GF-D8 (cell line): Measurements from ENCODE around the gene GRIK2.

Source experiments
- DNase-seq: peaks from one replicate; lab custom pipeline; 2025; lab: John Stamatoyannopoulos, UW

The GRIK2 gene

DNA sequence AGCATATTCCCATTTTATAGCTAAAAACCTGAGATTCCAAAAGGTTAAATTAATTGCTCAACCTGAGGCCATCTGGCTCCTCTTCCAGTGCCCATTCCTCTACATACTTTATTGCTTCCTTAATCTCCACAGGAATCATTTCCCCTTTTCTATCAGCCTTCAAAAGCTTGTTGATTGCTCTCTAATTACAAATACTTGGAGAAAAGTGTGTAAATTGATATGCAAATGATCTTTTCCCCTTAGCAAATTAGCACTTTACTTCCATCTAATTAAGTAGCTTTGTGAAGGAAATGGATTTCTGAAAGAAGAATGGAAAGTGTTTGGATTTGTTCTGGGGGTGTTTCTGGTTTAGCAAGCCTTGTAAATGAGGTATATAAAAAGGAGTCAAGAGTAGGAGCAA is 323.3 kb downstream of the GRIK2 start:
- no peak for DNase-seq

DNA sequence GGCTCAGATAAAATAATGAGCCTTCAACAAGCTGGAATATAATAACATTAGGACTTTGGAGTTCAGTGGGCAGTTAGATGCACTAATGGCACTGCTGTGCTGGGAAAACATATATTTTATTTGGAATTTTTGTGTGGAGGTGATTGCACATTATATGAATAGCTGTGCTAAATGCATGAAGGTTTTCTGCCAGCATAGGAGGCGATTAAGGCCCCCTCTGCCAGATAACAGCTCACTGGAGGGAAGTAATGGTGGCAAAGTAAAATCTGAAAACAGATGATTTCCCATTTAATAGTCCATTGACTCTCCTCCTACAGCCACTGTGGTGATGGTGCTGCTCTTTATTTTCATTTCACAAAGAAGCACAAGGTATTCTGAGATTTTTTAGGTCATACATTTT is 326.0 kb downstream of the GRIK2 start:
- DNase-seq: no peak

DNA sequence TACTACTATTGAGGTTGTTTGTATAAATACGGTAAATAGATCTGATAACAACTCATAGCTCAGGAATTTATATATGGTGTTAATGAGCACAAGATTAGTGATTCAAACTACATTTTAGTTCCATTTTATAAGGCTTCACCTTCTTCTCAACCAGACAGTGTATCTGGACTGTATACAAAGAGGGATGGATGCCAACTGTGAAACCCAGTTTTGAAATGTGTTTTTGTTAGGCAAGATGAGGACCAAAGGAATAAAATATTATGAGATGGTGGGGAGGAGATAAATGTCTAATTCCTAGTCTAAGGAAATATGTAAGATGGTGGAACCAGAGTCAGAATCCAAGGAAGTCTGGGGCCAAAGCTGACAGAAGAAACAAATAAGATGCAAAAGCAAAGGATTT is 329.0 kb downstream of the GRIK2 start:
- DNase-seq: no peak

DNA sequence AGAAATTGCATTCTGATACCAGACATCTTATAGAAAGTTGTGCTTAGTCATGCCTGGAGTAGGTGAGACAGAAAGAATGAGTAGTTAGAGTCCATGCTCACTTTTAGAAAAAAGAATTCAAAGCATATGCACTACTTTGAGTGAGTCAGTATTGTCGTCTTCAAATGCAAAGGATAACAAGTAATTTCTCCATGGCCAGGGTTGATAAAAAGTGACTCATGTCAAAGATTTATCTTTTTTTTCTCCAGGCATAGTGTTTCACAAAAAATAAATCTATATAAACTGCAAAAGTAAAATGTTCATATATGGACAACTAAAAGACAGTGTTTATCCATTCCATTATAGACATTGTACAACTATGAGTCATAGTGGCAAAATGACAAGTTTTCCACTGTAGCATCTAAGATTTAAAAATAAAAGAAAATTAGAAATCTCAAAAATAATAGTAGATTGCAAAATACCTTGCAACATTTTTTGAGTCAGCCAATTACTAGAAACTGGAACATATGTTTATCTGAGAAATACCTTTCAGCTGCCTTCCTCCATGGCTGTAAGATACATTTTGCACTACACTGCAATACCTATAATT is 329.6 kb downstream of the GRIK2 start:
- no peak for DNase-seq

DNA sequence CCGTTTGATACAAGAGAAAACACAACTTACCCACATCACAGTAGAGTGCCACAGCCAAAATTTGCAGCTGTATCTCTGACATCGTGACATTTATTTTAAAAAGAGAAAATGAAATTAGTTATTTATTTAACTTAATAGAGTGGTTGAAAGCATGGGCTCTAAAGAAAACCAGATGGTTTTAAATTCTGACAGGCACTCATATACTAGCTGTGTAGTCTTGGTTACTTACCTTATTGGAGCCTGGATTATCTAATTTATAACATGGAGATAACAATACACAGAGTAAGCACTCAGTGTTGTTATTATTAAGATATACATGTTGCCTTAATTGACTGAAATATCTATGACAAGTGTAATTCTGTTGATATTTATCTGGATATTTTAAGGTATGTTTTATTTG is 334.9 kb downstream of the GRIK2 start:
- no peak for DNase-seq

DNA sequence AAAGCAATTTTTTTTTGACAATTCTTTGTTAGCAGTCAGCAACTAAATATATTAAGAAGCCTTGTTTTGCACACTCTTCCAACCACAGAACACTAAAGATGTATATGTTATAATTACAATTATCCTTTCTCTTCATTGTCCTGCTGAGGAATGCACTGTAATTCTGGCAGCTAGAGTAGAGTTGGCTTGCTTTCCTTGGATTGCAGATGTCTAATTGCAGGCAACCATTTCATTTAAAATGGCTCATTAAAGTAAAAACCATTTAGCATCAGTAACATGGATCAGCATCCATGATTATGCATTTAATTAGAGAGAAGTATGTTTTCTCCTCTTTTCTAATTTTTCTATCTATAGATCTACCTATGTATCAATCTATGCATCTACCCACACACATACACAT is 335.4 kb downstream of the GRIK2 start:
- no peak for DNase-seq

DNA sequence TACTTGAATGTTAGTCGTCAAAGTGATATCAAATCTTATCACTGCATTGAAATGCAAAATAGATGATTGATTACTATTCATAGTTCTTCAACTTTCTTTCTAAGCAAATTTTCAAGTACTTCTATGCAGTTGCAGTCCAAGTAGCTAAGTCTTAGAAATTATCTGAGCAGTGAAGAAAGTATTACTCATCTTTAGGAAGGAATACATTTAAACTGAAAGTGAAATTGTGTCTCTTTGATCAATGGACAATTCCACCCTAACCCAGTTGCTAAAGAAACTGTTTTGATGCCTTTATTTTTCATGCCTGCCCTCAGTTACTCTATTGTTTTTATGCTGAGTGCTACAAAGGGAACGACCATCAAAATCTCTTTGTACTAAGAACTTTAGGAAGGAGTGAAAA is 337.4 kb downstream of the GRIK2 start:
- no peak for DNase-seq

DNA sequence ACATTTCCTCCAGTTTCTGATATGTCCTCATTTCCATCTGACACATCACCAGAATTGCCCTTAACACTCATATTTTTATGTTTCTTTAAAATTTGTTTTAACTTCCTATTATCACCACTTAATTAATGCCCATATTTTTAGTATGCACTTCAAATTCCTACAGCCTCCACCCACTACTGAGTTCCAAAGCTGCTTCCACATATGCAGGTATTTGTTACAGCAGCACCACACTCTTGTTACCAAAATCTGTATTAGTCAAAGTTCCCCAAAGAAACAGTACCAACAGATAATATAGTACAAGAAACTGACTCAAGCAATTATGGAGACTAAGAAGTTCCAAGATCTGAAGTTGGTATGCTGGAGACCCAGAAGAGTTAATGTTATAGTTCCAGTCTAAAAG is 340.4 kb downstream of the GRIK2 start:
- DNase-seq: no peak

DNA sequence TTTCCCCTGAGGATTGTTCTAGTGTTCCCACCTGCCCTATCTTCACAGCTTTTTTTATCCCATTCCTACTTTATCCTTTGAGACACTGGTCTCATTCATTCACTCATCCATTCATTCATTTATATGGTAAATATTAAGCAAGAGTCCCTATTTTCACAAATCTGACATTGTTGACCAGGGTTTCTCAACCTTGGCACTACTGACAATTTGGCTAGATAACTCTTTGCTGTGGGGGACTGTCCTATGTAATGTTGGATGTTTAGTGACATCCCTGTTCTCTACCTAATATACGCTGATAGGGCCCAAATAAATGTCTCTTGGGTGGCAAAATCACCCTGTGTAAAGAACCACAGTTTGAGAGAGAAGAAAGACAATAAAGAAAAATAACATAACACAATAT is 345.0 kb downstream of the GRIK2 start:
- no peak for DNase-seq

DNA sequence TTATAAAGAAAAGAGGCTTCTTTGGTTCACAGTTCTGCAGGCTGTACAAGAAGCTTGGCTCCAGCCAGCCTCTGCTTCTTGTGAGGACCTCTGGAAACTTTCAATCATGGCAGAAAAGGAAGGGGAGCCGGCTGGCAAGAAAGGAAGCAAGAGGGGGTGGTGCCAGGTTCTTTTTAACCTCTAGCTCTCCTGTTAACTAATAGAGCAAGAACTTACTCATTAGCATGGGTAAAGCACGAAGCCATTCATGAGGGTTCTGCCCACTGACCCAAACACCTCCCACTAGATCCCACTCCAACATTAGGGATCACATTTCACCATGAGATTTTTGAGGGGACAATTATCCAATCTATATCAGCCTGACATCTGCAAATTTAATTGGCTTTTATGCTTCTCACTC is 347.1 kb downstream of the GRIK2 start:
- no peak for DNase-seq

DNA sequence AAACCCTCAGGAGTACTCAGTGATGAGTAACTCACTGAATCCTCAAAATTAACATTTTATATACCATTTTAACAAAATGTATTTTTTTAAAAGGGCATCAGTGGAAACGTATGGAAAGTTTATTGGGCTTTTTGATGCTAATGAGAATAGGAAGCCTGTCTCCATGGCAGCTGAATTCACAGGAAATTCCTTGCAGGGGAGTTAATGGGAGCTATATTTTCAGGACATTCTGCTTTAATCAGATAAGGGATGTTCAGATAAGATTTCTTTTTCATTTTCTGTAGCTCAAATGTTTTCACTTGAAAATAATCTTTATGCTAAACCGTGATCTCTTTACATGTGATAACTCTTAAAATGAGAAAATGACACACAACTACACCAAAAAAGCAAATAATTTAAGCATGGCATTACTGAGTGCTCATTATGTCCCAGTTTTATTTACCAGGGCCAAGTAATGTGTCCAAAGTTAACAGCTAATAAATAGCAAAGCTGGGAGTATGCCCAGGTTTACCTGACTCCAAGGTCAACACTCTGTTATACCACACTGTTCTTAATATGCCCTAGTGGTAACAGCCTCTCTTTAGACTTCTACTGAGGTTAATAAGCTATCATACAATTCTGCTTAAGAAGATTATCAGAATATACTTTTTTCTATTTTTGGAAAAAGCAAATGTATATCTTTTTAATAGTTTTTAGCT is 348.1 kb downstream of the GRIK2 start:
- no peak for DNase-seq

DNA sequence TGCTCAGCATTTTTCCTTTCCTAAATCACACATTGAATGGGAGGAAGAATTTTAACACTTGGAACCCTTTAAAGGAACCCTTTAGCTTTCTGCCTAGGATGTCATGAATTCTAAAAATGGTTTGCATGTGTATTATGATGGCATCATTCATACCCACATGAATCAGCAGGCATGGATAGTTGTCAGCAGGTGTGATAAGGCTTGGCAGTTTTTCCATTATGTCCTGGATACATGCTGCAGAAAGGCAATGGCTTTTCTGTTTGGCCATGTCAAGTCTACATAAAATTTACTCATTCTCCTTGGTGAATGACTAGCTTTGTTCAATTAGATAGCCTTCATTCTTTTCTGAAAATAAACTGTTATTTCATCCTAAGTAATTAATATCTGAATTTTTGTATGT is 353.7 kb downstream of the GRIK2 start:
- no peak for DNase-seq

DNA sequence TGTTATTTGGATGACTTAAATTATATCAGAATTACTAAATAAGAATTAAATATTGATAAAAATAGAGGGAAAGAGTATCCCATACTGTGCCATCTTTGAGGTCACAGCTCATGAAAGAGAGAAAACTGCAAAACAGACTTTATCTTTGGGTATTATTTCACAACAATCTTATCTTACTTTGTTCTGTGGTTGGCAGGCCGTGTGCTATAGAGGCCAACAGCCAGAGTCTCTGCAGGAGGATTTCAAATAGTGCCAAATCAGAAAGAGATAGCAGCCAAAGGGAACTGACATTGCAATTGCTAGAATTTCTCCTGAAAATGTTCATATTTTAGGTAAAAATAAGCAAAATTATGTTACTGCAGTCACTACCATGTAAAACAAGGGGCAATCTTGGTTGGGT is 354.2 kb downstream of the GRIK2 start:
- DNase-seq: no peak

DNA sequence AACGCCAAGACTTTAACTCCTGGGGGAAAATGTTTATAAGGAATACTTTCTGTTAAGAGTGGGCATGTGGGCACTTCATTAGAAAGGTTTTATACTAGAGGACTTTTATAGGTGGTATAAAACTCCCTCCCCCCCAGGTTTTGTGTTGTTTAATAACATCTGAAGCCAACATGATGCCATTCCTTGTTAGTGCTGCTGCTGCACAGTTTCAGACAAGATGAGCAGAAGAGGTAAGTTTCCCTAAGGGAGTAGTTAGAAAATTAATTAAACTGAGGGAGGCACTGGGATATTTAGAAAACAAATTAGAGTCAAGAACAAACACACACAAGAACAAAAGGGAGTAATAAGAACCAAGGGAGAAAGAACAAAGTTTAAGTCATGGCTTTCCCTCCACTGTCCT is 362.4 kb downstream of the GRIK2 start:
- DNase-seq: no peak

DNA sequence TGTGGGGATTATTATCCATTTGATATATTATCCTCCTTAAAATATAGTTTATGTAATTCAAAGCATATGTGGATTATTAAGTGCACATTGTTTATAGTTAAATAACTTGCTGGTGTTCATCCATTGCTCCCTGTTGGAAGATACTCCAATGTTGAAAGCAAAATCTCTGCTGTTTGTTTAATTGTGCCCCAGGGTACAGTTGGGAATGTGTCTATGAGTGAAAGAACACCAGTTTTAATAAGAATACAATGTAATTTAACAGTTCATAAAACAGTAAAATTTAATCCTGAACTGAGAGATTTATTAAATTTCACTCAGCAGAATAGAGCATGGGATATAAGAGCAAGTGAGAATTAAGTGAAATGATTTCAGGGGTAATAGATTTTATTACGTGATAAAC is 364.9 kb downstream of the GRIK2 start:
- DNase-seq: no peak

DNA sequence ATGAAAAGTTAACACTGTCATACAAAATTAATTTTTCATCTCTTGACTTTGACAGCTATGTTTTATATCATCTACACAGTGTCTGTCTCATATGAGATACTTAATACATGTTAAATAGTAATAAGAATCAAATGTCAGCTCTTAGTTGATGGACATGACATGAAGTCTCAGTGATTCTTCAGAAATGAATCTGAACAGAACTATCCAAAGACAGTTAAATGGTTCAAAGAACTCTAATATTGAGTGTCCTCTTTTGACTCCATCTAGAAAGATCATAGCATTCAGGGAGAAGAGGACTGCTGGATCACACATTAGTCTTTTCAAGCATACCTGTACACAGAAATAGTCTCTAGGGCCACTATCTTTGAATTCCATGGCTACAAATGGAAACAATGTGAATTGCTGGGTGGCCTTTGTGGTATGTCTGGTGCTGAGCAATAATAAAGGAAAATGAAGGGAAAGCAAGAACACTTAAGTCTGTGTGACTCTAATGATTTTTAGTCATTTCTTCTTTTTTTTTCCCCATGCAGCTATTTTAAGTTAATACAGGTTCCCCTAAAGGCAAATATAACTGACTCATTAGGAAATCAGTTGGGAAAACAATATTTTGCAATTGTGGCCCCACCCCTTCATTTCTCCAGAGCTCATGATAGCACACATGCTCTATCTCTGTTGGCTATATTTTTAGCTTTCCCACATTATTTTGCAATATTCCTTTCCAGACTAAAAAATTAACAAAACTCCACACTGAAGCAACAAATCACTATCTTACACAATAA is 367.5 kb downstream of the GRIK2 start:
- no peak for DNase-seq

DNA sequence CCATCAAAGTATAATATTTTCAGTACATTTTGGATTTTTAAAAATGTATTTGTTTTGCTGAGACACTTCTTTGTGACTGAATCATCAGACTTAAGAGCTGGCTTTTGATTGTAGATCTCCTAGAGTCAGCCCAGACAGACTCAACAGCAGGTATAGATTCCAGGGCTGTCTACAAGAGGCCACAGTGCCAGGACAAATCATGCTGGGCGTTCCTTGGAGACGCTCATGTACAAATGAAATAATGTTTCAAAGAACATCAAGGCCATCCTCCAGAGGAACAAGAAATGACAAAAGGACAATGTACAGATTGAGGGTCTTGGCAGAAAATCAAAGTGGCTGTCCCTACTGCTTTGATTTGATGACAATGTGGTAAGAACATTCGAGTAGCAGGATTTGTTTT is 369.3 kb downstream of the GRIK2 start:
- DNase-seq: no peak

DNA sequence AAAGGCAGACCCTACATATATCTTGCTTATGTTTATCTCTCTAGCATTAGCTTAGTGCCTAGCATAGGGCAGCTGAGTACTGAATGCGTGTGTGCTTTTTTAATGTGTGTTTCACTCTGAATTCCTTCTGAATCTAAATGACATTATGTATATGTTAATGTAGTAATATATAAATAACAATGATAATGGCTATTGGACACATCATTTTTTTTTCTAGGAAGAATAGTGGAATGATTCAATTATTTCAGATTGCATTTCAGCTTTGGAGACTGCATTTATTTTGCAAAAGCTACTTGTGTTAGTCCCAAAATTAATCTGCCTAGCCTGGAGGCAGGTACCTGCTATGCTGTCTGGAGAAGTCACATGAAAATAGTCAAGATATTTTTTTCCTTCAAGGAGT is 371.8 kb downstream of the GRIK2 start:
- DNase-seq: no peak

DNA sequence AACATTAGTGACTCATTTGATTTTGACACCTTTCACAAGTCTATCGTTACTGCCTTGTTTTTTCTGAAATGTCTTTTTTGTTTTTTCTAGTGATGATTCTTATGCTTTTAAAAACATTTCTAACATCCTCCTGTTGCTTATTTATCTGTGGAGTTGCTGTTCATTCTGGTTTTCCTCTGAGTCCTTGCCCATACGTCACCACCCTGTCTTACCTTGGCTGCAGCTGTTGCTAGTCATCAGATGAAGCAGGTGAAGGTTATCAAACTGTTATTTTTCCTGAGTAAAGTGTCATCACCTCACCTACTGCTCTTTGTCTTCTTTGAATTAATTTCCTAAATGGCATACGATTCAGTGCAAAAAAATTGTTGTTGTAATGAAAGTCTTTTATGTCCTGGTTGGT is 376.6 kb downstream of the GRIK2 start:
- DNase-seq: no peak

DNA sequence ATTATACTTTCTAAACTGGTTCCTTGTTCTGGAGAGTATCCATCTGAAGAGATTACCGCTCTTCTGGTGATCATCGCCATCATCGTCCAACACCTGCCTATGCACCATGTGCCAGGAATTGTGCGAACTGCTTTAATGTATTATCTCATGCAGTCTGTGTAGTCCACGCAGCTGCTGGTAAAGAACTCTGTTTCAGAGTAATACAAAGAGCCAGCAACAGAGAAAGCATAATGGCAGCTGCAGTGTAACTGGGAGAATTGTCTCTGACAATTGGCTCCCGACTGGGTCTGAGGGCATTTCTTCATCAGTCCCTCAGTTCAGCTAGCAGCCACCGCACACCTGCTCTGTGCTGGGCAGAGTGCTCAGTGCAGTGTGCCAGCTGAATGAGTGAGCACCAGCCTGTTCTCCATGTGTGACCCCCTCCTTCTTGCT is 383.4 kb downstream of the GRIK2 start:
- DNase-seq: no peak

DNA sequence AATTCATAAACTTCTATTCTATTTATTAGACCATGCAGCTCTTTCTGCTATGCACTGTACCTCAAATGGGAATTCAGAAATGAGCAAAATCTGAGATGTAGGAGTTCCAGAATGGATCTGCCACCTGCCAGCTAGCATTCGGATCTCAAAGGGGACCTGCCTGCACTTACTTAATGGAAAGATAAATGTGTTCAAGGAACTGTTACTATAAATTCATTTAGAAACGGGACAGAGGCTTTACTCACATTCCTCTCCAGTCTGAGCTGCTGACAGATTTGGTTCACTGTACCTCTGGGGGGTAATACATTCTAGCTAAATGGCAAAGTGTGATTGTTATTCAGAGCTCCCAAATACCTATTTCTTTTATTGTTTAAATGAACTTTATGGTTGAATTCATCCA is 384.1 kb downstream of the GRIK2 start:
- no peak for DNase-seq

DNA sequence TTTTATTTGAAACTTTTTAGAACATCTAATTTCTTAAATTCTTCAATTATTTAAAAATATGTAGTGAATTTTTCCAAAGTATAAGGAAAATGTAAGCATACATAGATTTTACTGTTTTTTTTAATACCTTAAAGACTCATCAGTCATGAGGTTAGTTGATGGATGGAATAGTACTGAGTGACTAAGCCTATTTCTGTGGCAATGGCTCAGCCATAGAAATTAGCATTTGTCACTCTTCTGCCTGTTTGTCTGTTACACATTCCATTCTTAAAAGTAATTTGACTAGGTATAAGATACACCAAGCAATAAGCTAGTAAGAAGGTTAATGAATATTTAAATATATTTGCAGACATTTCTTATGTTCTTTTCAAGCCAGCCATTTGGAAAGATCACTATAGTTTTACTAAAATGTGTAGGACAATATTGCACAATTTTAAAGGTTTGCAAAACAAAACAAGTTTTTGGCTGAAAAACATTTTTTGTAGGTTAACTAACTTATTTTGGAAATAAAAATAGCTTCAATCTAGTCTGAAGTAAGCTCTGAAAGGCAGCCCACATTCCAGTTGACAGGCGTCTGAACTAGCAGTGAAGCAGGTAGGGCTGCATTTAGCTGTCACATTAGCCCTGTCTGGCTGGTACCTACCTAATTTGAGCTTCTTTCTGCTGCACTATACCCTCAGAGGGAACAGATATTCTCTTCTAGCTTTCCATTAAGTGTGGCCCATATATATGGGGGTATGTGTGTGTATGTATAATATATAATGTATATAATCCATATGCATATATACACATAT is 385.7 kb downstream of the GRIK2 start:
- DNase-seq: no peak

DNA sequence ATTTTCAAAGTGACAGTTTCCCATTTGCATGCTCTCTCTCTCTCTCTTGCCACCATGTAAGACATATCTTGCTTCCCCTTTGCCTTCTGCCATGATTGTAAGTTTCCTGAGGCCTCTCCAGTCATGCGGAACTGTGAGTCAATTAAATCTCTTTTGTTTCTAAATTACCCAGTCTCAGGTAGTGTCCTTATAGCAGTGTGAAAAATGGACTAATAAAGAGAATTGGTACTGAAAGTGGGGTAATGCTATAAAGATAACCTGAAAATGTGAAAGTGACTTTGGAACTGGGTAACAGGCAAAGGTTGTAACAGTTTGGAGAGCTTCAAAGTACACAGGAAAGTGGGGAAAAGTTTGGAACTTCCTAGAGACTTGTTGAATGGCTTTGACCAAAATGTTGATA is 389.8 kb downstream of the GRIK2 start:
- DNase-seq: no peak
